Activated CD4-positive, alpha-beta T cell treated with anti-CD3 and anti-CD28 coated beads, Interleukin-2, amount 10 ng/mL, durations not matched to agents 24 days and 14 days (primary cell): ENCODE data around the gene ADCY7. TPM values are rescaled to one million over a fixed set of nuclear protein-coding genes. Genes with fewer than 3 reads are reported as not detected.

Source experiments
- DNase-seq: peaks from one replicate; pipeline ENCODE4 v3.0.0; 2022
- H3K27ac Mint-ChIP-seq: one replicate; pipeline ENCODE4 v1.8.0; 2022; ENCODE audit warnings: mild to moderate bottlenecking, mixed read lengths
- H3K27me3 Mint-ChIP-seq: one replicate; pipeline ENCODE4 v1.8.0; 2022; ENCODE audit warnings: mixed read lengths
- H3K36me3 Mint-ChIP-seq: one replicate; pipeline ENCODE4 v1.8.0; 2022; ENCODE audit warnings: low read depth, mild to moderate bottlenecking, mixed read lengths
- H3K4me1 Mint-ChIP-seq: one replicate; pipeline ENCODE4 v1.8.0; 2021; ENCODE audit warnings: mixed read lengths
- H3K4me3 Mint-ChIP-seq: one replicate; pipeline ENCODE4 v1.8.0; 2022; ENCODE audit warnings: mild to moderate bottlenecking, moderate library complexity, mixed read lengths
- H3K9me3 Mint-ChIP-seq: one replicate; pipeline ENCODE4 v1.8.0; 2021; ENCODE audit warnings: mixed read lengths
- intact Hi-C: fragments of 100-400 bp; cut with micrococcal nuclease; formaldehyde crosslinking; loops from one replicate; pipeline ENCODE4 v1.15.1; 2023
- total RNA-seq: library from RNA; stranded (reverse); gene quantifications from 2 replicates; pipeline ENCODE4 v1.2.3, GENCODE V29; 2022

ADCY7 gene
- total RNA-seq, 1 donor from 2014 or later, result 86.2 TPM

DNA sequence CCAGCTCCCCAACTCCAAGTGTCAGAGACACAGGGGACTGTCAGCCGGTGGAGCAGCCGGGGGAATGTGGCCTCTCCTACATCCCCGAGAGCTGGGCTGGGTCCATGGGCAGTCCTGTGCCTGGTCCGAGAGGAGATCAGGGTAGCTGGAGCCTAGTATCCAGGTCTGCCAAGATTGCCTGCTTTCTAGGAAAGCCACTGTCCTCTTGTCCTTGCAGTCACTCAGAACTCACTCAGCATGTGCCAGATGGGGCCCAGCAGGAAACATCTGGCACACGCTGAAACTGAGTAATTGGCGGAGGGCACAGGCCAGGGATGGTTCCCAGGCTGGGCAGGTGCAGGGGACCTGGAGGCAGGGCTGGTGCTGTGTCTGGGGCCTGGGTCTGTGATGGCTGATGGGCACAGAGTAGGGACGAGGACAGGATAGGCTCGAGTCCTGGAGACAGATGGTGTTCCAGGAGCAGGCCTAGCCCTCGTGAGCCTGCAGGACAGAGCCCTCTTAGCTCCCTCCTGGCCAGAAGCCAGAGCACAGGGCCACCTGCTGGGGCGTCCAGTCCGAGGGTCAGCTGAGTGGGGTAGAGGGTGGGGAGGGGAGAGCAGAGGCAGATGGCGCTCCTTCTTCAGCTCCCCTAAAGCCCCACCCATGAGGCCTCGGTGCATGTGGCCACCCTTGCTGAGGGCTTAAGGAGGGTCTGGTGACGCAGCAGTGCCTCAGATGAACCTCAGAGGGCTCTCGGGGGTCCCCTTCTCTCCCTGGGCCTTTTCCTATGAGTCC, 31.1 kb downstream of the ADCY7 start:
- Mint-ChIP-seq H3K27me3 (no peaks in the 10 kb centered on the region), H3K4me3 (no peak overlapping the region), H3K9me3 (no peaks in the 10 kb centered on the region), H3K27ac (no peak overlapping the region), H3K4me1 (peaks cover 3% of the 10 kb centered on the region), H3K36me3 (peaks cover 38% of the 10 kb centered on the region)
- intact Hi-C loops, result no loop called here
- DNase-seq, result no peak

GRCh38 chr16:50298075-50298460, 31.7 kb downstream of the ADCY7 start:
- H3K4me1 Mint-ChIP-seq, result peaks cover 3% of the 10 kb centered on the region
- H3K27me3 Mint-ChIP-seq, result no peaks in the 10 kb centered on the region
- intact Hi-C loops, result no loop called here
- H3K27ac Mint-ChIP-seq, result no peak overlapping the region
- H3K9me3 Mint-ChIP-seq, result no peaks in the 10 kb centered on the region
- no peak overlapping the region for H3K4me3 Mint-ChIP-seq
- no peak for DNase-seq
- peaks cover 39% of the 10 kb centered on the region for H3K36me3 Mint-ChIP-seq

GRCh38 chr16:50298591-50299507, 32.5 kb downstream of the ADCY7 start:
- peaks cover 3% of the 10 kb centered on the region for H3K4me1 Mint-ChIP-seq
- H3K9me3 Mint-ChIP-seq, result no peaks in the 10 kb centered on the region
- DNase-seq, result no peak
- H3K4me3 Mint-ChIP-seq, result no peak overlapping the region
- H3K27me3 Mint-ChIP-seq, result no peaks in the 10 kb centered on the region
- intact Hi-C loops, result no loop called here
- H3K36me3 Mint-ChIP-seq, result peaks cover 39% of the 10 kb centered on the region
- H3K27ac Mint-ChIP-seq, result no peak overlapping the region

DNA sequence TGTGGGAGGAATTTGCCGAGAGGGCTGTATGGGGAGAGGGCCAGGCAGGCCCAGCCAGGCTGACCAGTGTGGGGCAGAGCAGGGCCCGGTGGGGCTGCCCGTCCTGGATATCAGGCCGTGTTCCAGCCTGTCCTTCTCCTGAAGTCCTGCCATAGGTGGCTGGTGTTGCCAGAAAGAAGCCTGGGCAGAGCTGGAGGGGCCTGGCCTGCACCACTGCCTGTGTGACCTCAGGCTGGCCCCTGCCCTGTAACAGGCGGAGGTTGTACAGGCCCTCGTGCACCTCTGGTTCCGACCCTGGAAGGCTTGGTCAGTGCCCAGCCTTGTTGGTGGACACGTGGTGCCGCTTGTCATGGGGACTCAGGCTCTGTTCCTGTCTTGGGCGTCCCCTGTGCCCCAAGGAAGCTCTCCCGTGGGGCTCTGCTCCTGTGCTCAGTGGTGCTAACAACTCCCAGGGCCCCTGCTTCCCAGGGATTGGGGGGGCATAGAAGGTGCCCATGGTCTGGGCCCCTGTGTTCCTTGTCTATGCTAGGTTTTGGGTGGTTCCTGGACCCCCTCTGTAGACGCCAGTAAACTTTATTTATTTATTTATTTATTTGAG, 33.3 kb downstream of the ADCY7 start:
- intact Hi-C loops, result no loop called here
- Mint-ChIP-seq H3K27me3 (no peaks in the 10 kb centered on the region), H3K36me3 (peaks cover 37% of the 10 kb centered on the region), H3K4me3 (no peak overlapping the region), H3K9me3 (no peaks in the 10 kb centered on the region), H3K4me1 (peaks cover 3% of the 10 kb centered on the region), H3K27ac (no peak overlapping the region)
- DNase-seq, result no peak

DNA sequence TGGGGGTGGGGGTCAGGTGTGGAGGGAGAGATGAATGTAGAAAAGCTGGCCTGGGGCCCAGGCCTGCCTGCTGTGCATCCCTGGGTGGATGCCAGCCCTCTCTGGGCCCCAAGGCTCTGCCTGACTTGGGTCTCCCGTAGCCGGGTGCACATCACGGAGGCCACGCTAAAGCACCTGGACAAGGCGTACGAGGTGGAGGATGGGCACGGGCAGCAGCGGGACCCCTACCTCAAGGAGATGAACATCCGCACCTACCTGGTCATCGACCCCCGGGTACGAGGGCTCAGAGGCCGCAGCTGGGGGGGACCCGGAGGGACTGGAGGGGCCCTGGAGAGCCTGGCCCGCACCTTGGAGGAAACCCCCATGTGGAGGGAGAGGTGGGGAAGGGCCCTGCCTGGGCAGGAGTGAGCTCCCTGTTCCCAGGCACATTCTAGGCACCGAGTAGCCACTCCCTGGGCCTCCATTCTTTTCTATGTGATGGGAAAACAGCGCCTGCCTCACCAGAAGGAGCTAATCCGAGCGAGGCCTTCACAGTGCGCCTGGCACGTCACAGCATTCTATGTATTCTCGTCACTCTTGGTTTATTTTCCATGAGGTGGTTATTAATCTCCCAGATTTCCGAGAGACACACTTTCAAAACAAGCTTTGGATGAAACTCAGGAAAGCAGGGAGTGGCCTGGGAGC, 34.7 kb downstream of the ADCY7 start:
- Mint-ChIP-seq H3K4me3 (no peak overlapping the region), H3K36me3 (peaks cover 29% of the 10 kb centered on the region), H3K27me3 (no peaks in the 10 kb centered on the region), H3K4me1 (no peaks in the 10 kb centered on the region), H3K9me3 (no peaks in the 10 kb centered on the region), H3K27ac (no peak overlapping the region)
- no peak for DNase-seq
- intact Hi-C loops, result no loop called here

GRCh38 chr16:50301626-50302471, 35.5 kb downstream of the ADCY7 start:
- intact Hi-C loops, result no loop called here
- Mint-ChIP-seq H3K9me3 (no peaks in the 10 kb centered on the region), H3K27me3 (no peaks in the 10 kb centered on the region), H3K4me1 (no peaks in the 10 kb centered on the region), H3K27ac (no peak overlapping the region), H3K4me3 (no peak overlapping the region), H3K36me3 (peaks cover 29% of the 10 kb centered on the region)
- no peak for DNase-seq

- intact Hi-C loops, result no loop called here
- Mint-ChIP-seq H3K4me1 (peaks cover 2% of the 10 kb centered on the region), H3K9me3 (no peaks in the 10 kb centered on the region), H3K36me3 (peaks cover 33% of the 10 kb centered on the region), H3K27me3 (no peaks in the 10 kb centered on the region), H3K27ac (no peak overlapping the region), H3K4me3 (no peak overlapping the region)
- no peak for DNase-seq
Measured at GRCh38 chr16:50302472-50303005, 36.2 kb downstream of the ADCY7 start.

DNA sequence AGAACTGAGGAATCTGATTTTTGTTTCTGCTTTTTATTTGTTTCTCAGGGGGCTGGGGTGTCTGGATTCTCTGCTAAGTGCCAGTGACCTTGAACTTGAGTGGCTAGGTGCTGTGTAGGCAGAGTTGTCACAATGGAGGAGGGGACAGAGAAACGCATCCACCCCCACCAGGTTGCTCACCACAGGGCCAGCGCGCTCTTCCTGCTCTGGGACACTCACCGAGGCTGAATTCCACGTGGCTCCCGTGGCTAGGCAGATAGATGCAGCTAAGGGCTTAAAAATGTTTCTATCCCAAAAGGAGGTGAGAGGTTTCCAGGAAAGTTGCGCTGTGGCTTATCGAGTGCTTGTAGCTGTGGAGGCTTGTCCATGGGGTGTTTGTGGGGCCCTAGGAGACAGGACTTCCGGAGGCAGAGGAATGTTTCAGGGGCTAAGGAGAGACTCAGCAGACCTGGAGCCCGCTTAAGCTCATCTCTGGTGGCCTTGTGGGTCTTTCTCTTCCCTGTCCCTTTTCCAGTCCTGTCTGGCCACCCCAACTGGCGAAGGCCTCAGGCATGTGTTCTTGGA, 36.8 kb downstream of the ADCY7 start:
- no peak for DNase-seq
- Mint-ChIP-seq H3K9me3 (no peaks in the 10 kb centered on the region), H3K27me3 (no peaks in the 10 kb centered on the region), H3K4me1 (peaks cover 2% of the 10 kb centered on the region), H3K4me3 (no peak overlapping the region), H3K27ac (no peak overlapping the region), H3K36me3 (peaks cover 31% of the 10 kb centered on the region)
- intact Hi-C loops, result no loop called here

DNA sequence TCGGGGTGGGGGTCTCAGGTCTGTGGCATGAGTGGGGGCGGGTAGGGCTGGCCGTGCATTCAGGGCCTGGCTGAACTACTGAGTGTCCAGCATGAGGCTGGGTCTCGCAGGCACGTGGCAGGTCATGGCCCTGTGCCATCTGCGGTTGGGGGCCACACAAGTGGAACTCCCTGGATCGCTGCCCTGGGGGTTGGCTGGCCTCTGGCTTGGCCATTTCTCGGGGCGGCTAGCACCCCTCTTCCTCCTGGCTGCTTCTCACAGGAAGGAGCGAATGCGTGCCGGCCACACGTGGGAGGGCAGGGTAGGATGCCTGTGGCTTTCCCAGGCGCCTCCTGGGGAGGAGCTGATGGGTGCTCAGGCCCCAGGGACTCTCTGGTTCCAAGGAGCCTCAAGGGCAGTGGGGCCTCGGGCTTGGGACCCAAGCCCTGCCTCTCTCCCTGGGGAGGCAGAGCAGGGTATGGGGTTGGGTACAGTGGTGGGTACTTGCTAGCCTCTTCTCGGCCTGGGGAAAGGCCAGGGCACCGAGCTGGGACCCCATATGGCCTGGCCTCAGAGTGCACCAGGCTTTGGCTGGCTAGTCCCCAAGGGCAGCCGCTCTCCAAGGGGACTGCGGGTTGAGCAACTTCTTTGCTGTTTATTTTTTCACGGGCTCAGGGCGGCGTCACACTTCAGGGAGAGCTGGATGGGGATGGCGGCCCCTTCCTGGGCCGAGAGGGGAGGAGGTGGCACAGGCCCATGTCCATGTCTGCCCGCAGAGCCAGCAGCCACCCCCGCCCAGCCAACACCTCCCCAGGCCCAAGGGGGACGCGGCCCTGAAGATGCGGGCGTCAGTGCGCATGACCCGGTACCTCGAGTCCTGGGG, 37.5 kb downstream of the ADCY7 start:
- Mint-ChIP-seq H3K9me3 (no peaks in the 10 kb centered on the region), H3K36me3 (peaks cover 29% of the 10 kb centered on the region), H3K4me3 (no peak overlapping the region), H3K27me3 (no peaks in the 10 kb centered on the region), H3K4me1 (peaks cover 2% of the 10 kb centered on the region), H3K27ac (no peak overlapping the region)
- intact Hi-C loops, result no loop called here
- DNase-seq, result no peak

DNA sequence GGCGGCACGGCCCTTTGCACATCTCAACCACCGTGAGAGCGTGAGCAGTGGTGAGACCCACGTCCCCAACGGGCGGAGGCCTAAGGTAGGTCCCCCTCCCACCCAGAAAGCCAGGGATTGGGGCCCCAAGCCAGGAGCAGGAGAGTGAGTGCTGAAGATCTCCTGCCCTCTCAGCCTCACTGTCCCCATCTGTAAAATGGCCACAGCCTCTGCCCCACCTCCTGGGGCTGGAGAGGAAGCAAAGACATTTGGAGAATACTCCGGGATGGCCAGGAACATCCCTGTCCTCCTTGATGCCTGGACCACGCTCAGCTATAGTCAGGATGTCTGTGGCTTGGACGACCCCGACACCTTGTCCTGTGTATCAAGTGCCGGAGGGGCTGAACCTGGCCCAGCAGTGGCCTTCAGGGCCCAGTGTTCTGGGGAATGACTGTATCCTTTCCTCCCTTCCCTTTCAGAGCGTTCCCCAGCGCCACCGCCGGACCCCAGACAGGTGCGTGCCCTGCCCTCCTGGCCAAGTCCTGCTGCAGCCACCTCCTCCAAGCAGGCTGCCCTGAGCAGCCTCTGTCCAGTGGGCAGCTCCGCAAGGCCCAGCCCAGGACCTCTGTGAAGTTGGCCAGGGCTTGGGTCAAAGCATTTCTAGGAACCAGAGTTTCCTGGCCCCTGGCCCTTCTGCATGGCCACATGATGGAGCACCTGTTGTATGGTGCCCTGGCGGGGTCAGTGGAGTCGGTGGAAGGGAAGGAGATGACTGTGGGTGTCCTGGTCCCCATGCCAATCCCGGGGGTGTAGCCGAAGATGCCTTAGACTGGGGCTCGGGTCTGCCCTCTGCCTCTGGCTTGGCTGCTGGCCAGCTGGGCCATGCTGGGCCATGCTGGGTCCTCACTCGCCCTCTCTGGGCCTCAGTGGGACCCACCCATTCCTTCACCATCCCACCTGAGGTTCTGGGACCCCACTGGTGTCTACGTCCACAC, 38.4 kb downstream of the ADCY7 start:
- no peaks in the 10 kb centered on the region for H3K9me3 Mint-ChIP-seq
- H3K36me3 Mint-ChIP-seq, result peaks cover 29% of the 10 kb centered on the region
- H3K27me3 Mint-ChIP-seq, result no peaks in the 10 kb centered on the region
- intact Hi-C loops, result no loop called here
- peaks cover 2% of the 10 kb centered on the region for H3K4me1 Mint-ChIP-seq
- H3K27ac Mint-ChIP-seq, result no peak overlapping the region
- DNase-seq, result no peak
- H3K4me3 Mint-ChIP-seq, result no peak overlapping the region

- intact Hi-C loops, result no loop called here
- Mint-ChIP-seq H3K27ac (no peak overlapping the region), H3K9me3 (no peaks in the 10 kb centered on the region), H3K4me3 (no peak overlapping the region), H3K4me1 (peaks cover 2% of the 10 kb centered on the region), H3K27me3 (no peaks in the 10 kb centered on the region), H3K36me3 (peaks cover 36% of the 10 kb centered on the region)
- DNase-seq, result no peak
Measured at GRCh38 chr16:50305441-50306061, 39.2 kb downstream of the ADCY7 start.
